GM18502 (cell line): ENCODE data around the gene SPC24.
"Not testable (repeated sequence)": the region's sequence is repeated elsewhere in the genome, so short reads cannot be mapped to it uniquely, and the experiment has no call there.

Source experiments
- ATAC-seq: cut with Tn5 transposase; IDR thresholded peaks from one replicate; pipeline ENCODE4 v1.9.1; 2021; ENCODE audit warnings: mild to moderate bottlenecking; ENCODE audit not compliant: unreplicated experiment, poor library complexity

Gene SPC24

DNA sequence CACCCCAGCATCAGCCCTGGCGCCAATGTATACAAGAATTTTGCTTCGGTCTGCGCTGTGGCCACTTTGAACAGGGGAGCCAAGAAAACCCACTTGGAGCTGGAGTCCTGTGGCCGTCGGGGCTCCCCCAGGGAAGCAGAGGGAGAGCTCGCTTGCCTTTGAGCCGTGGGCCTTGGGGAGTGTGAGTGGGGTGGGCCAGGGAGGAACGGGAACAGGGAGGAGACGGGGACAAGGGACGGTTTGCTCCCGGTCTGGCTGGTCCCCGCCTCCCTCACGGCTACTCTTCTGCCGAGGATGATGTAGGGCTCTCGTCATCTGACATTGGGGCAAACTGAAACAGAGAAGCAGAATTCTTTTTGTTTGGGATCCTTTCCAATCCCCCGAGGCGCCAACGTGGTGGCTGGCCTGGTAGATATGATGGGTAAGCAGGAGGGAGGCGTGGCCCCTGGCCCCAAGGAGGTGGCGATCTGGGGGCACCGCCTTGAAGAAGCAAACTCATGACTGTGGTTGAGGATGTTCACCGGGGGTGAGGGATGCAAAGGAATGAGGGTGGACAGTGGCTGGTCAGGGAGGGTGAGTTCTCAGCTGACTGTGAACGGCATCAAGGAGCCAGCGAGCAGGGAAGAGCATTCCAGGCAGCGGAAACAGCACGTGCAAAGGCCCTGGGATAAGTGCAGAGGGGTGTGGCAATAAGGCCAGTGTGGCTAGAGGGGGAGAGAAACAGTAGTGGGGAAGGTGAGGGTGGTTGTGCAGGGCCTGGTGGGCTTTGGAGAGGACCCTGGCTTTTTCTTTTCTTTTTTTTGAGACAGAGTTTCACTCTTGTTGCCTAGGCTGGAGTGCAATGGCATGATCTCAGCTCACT lies 10.9 kb upstream of the SPC24 start:
- no peak for ATAC-seq

DNA sequence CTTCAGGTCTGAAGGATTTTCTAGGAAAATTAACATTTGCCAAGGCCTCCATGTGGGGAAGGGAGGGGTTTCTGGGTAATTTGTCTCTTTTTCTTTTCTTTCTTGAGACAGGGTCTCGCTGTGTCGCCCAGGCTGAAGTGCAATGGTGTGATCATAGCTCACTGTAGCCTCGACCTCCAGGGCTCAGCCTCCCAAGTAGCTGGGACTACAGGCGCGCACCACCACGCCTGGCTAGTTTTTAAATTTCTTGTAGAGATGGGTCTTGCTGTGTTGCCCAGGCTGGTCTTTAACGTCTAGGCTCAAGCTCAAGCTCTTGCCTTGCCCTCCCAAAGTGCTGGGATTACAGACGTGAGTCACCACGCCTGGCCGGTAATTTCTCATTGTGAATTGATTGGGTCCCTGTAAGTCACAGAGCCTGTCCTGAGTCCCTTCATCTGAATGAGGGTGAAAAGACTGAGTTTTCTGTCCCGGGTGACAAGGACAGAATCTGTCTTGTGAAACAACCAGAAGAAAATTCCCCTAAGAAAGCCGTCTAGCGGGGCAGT lies 10.0 kb upstream of the SPC24 start:
- no peak for ATAC-seq

DNA sequence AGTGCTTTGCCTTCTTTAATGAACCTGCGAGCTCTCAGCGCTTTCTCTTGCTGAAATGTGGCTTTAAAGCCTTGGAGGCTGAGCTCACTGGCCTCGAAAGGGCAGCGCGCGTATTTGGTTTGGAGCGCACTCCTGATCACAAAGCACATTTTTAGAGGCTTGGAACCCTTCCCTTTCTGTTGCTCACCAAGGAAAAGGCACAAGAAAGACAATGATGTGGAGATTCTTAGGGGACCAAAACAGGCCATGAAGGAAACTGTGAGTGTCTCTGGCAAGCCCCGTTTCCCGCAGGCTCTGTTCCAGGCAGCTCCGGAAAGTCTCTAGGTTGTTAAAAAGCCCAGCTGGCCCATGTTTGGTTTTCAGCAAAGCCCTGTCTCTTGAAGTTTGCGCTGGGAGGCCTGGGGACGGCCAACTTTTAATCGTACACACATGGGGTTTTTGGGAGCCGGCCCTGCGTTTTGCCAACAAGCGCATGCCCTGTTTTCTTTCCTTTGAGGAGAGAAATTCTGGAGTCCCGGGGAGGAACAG lies 9.4 kb upstream of the SPC24 start:
- no peak for ATAC-seq

DNA sequence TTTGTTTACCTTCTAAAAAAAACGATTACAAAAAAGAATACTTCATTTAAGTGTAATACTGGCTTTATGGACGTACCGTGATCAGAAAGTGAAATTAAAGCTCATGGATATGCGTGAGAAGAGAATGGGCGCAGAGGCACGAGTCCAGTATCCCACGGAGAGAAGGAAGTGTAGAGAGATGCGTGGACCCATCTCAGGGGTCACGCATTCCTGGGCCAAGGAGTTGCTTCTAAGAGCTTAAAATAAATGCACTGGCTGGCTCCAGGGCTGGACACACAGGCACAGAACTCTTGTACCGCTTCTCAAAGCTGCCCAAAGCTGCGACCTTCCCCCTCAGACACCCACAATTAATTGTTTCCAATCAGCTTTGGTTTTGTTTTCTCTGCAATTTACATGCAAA lies 8.7 kb upstream of the SPC24 start:
- no peak for ATAC-seq

DNA sequence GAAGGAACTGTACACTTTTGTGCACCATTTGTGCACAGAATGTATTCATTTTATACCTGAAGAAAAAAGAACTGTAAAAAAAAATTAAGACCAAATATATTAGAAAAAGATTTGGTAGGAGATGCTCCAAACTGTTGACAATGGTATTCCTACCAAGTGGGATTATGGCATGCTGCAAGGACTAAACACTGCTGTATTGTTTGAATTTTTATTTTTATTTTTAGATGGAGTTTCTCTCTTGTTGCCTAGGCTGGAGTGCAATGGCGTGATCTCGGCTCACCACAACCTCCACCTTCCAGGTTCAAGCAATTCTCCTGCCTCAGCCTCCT lies 4.8 kb upstream of the SPC24 start:
- ATAC-seq, result not testable (repeated sequence)

DNA sequence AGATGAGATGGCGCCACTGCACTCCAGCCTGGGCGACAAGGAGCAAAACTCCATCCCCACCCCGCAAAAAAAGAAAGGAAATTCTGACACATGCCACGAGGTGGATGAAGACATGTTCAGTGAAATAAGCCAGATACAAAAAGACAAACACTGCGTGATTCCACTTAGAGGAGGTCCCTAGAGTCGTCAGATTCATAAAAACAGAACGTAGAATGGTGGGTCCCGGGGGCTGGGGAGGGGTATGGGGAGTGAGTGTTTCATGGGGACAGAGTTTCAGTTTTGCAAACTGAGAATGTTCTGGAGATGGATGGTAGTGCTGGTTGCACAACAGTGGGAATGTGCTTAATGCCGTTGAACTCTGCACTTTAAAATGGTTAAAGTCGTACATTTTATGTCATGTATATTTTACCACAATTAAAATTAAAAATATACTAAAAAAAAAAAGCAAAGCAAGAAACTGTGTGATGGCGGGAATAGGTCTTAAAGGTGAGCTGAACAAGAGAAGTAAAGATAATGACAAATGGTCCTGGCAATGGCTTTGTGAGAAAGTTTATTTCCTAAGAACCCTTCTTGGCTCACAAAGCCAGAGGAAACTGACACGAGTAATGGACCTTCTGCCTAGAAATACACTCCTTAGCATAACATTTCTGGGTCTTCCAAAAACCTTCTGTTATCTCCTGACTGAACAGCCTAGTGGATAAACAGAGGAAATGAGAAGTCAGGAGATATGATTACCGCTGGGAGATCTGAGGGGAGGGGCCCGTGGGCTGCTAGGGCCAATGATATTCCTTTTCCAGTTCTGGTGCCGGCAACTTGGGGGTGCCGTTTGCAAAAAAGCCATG lies 4.2 kb upstream of the SPC24 start:
- ATAC-seq, result no peak

DNA sequence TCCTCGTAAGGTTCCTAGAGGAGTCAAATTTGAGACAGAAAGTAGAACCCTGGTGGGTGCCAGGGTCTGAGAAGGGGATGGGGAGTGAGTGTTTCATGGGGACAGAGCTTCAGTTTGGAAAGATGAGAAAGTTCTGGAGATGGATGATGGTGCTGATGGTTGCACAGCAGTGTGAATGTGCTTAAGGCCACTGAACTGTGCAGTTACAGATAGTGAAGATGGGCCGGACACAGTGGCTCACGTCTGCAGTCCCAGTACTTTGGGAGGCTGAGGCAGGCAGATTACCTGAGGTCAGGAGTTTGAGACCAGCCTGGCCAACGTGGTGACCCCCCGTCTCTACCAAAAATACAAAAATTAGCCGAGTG lies 917 bp downstream of the SPC24 start:
- ATAC-seq, result no peak

DNA sequence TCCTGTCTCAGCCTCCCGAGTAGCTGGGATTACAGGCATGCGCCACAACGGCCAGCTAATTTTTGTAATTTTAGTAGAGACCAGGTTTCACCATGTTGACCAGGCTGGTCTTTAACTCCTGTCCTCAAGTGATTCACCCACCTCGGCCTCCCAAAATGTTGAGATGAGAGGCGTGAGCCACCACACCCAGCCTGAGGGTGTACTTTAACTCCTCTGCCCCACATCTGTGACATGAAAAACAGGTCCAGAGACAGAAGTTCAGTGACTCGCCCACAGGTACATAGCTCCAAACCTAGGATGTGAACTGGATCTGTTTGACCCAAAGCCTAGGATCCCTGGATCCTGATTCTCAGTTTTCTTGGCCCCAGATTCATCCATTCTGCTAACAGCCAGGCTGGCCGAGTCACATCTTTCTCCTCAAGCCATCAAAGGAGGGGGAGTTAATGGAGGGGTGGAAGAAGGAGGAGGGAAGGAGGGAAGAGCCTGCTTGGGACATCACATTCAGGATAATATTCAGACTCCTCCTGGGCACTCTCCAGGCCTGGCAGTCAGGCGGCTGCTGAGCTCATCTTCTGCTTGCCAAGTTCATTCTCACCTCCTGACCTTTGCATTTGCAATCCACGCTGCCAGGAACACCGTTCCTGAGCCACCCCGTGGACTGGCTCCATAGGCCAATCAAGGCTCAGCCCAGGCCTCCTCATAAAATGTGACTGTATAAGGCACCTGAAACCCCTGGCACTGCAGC lies 3.1 kb downstream of the SPC24 start:
- ATAC-seq, result no peak

DNA sequence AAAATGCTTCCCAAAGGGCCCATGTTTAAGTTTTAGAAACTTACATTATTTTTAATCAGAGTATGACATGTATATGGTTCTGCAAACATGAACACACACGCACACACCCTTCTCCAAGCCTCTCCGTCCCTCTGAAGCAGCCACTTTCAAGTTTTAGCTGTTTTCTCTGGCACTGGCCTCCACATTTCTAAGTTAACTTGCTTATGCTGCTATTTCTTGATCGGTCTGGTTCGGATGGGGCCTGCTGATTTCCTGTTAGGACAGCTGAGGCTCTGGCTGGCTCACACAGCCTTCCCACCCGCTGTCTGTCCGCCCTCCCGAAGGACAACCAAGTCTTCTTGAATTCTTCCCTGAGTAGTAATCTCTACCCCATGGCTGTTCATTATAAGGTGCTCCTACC lies 4.4 kb downstream of the SPC24 start:
- ATAC-seq, result no peak

DNA sequence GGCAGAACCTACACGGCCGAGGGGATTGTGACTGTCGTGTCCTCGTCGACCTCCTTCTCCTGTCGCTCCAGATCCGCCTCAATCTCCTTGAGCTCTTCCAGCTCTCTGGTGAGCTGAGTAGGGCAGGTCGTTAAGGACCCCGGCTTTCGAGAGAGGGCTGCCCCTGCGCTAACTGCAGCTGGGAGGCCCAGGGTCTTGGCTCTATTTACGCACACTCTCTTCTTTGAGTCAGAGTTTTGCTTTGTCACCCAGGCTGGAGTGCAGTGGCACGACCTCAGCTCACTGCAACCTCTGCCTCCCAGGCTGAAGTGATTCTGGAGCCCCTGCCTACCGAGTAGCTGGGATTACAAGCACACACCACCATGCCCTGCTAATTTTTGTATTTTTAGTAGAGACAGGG lies 7.6 kb downstream of the SPC24 start:
- no peak for ATAC-seq

DNA sequence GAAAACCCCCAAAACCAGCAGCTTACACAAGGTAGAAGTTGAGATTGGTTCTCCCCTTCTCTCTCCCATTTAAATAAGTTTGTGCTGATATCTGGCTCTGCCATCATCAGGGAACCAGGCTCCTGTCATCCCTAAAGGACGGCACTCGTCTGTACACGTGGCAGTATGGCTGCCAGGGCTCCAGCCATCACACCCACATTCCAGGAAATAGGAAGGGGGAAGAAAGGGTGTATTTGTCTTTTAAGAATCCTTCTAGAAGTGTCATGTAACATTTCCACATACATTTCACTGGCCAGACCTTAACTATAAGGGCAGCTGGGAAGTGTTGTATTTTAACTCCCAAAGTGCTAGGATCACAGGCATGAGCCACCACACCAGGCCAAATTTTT lies 10.1 kb downstream of the SPC24 start:
- ATAC-seq, result no peak

DNA sequence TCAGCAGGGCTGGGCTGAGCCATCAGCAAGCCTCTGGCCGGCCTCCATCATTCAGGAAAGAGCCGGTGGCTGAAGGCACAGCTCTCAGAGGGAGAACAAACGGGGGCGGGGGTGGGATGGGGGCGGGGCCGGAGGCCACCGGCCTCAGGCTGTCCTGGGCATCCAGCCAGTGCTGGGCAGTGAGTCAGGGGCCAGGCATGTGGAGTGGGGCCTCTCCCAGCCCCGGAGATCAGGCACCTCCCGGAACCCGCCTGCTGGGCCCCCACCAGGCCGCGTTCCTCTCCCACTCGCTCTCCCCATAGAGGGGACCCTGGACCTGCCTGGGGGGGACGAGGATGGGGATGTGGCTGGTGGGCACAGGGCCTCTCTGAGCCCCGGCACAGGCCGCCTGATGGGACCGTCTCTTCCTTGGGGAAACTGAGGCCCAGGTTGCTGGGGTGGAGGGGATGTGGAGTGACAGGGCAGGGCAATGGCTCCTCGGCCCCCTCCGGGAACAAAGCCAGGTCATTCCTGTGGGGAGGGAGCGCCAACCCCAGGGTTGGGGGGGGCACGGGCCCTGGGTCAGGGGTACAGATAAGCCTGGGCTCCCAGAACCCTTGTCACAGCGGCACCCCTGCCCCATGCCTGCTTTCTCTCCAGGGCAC lies 12.9 kb downstream of the SPC24 start:
- no peak for ATAC-seq

DNA sequence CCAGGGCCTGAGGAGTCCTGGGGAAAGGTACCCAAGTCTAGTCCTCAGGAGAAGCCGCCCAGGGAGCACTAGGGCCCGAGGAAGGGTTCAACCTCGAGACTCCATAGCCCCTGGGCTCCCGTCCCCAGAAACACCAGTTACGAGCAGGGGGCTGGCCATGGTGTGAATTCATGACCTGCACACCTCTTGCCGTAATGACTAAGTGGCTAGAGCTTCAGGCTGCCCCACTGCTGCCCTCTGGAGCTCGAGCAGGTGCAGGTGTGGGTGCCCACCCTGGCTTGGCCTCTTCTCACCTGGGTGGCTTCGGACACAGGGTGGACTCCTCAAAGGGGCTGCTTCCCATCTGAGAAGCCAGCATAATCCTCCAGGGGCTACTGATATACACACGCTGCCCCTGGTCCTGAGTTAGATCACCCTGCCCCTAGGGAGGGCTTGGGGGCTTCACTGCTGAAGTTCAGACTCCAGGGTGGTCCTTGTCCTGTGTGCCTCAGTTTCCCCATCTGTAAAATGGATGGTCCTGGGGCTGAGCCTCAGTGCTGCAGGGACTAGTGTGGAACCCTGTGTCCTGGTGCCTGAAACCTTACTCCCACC lies 13.6 kb downstream of the SPC24 start:
- no peak for ATAC-seq

DNA sequence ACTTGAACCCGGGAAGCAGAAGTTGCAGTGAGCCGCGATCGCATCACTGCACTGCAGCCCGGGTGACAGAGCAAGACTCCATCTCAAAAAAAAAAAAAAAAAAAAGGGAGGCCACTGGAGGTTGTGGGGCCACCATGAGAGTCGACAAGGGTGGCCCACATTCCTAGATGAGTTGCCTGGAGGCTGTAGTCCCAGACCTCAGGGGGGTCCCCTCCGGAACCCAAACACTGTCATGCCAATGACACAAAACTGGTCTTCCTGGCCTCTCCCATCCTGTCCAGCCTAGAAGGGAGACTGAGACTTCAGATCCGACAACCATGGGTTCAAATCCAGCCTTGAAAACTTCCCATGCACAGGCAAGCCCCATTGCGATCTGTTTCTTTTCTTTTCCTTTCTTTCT lies 14.7 kb downstream of the SPC24 start:
- ATAC-seq, result no peak

DNA sequence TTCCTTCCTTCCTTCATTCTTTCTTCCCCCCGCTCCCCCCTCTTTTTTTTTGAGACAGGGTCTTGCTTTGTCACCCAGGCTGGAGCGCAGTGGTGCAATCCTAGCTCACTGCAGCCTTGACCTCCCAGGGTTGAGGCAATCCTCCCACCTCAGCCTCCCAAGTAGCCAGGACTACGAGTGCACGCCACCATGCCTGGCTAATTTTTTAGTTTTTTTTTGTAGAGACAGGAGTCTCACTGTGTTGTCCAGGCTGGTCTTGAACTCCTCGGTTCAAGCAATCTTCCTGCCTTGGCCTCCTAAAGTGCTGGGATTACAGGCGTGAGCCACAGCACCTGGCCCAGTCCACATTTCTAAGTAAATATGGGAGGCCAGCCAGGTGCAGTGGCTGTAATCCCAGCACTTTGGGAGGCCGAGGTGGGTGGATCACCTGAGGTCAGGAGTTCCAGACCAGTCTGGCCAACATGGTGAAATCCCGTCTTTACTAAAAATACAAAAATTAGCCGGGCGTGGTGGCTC lies 15.5 kb downstream of the SPC24 start:
- ATAC-seq, result not testable (repeated sequence)

DNA sequence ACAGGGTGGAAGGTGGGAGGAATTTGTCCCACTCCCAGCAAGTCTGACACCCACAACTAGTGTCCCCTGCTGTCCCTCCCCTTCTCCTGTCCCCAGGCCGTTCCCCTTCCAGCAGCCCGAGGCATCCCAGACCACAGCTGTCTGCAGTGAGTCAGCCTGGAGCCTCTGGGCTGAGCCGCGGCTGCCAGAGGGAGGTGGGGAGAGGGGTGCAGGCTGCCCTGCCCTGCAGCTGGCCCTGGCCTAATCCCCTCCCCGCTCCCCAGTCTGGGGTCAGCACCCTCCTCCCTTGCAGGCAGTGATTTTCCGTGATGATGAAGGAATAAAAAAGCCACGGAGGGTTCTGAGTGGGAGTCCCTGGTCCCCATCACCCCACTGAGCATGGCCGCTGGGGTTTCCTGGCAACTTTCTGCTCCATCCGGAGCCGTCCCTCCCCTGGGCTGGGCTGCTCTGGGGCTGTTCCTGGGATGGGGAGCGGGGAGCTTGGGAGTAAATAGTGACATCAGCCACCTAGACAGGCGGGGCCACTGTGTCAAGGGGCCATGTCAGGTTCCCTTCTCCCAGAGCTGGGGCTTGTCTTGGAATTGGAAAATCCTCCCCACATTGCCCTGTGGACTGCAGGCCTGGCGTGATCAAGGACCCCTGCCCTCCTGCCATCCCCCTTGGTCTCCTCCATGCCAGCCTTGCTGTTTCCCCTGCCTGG lies 16.8 kb downstream of the SPC24 start:
- ATAC-seq, result no peak

DNA sequence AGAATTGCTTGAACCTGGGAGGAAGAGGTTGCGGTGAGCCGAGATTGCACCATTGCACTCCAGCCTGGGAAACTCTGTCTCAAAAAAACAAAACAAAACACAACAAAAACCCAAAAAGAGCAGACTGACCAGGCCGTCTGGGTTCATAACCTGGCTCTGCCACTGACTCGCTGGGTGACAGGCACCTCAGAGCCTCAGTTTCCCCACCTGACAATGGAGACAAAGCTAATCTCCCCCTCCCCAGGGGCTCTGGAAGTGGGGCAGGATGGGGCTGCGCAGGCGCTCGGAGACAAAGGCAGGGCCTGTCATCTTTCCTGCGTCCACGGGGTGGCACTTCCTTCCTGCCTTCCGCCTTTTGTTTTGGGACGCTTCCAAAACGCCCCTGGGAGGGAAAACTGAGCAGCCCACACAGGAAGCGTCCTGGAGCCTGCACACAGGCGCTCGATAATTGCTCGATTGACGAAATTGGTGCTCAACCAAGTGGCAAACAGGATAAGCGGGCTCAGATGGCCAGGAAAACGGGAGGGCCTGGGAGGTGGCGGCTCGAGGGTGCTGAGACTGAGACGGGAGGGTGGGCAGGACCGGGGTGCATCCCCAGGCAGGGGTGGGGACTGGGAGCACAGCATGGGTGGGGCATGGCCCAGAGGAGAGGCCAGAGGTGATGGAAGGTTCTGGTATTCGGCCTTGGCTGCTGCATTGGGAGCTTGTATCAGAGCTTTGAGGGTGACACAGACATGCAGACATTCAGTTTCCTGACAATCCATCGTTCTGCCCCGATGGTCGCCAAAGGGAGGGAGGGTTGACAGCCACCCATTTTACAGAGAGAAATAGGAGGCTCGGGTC lies 17.8 kb downstream of the SPC24 start:
- ATAC-seq, result no peak
